Measurements from ENCODE around the gene RACGAP1.

RACGAP1 gene

GRCh38 chr12:49960474-49961110 lies 64.7 kb downstream of the RACGAP1 start:
- no peak for DNase-seq (ENCODE audit: extremely low spot score)
- CTCF ChIA-PET, result interaction anchor here (0.6 to 2.3 kb wide), 2 partner anchors 15 to 317 kb away, joined by 3 to 11 read pairs; no protein-coding TSS in a partner anchor

GRCh38 chr12:49959685-49960473 lies 65.4 kb downstream of the RACGAP1 start:
- POLR2A ChIA-PET, result interaction anchor here (0.7 to 1.4 kb wide), 4 partner anchors 9 to 218 kb away, joined by 3 read pairs; partner anchors contain the start of genes AQP2, CERS5 and TMBIM6
- CTCF ChIA-PET, result interaction anchor here (0.6 to 2.3 kb wide), 3 partner anchors 7 to 318 kb away, joined by 3 to 11 read pairs (median 4); no protein-coding TSS in a partner anchor
- no peak for DNase-seq (ENCODE audit: extremely low spot score)
- TF ChIP-seq L3MBTL2 (conservative IDR thresholded peaks at IDR 0.05) (no peak), ELF4 (IDR thresholded peaks at IDR 0.05) (no peak), LEF1 (IDR thresholded peaks at IDR 0.05; ENCODE audit: borderline replicate concordance) (no peak), ARNT (IDR thresholded peaks at IDR 0.05) (no peak), SP1 (IDR thresholded peaks at IDR 0.05) (no peak), NFRKB (IDR thresholded peaks at IDR 0.05) (no peak), FOXK2 (IDR thresholded peaks at IDR 0.05) (no peak), ZNF384 (IDR thresholded peaks at IDR 0.05) (no peak), TARDBP (IDR thresholded peaks at IDR 0.05) (no peak), FOXA1 (IDR thresholded peaks at IDR 0.05) (no peak), FOXM1 (IDR thresholded peaks at IDR 0.05; ENCODE audit: borderline replicate concordance) (no peak), BHLHE40 (IDR thresholded peaks at IDR 0.05; ENCODE audit: borderline replicate concordance) (no peak), SUZ12 (IDR thresholded peaks at IDR 0.05) (no peak), CTBP1 (IDR thresholded peaks at IDR 0.05; ENCODE audit: borderline replicate concordance) (no peak), HDGF (IDR thresholded peaks at IDR 0.05; ENCODE audit: borderline replicate concordance) (no peak)
- TF ChIP-seq, protein P1, sequence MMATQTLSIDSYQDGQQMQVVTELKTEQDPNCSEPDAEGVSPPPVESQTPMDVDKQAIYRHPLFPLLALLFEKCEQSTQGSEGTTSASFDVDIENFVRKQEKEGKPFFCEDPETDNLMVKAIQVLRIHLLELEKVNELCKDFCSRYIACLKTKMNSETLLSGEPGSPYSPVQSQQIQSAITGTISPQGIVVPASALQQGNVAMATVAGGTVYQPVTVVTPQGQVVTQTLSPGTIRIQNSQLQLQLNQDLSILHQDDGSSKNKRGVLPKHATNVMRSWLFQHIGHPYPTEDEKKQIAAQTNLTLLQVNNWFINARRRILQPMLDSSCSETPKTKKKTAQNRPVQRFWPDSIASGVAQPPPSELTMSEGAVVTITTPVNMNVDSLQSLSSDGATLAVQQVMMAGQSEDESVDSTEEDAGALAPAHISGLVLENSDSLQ (IDR thresholded peaks at IDR 0.05), result no peak

More at GRCh38 chr12:49960474-49961110, 64.7 kb downstream of the RACGAP1 start:
- POLR2A ChIA-PET, result interaction anchor here (0.9 to 1.4 kb wide), 2 partner anchors 10 to 207 kb away, joined by 3 read pairs; partner anchors contain the start of genes AQP2 and CERS5
- TF ChIP-seq ARNT (IDR thresholded peaks at IDR 0.05), result no peak
- no peak for TF ChIP-seq ELF4 (IDR thresholded peaks at IDR 0.05)
- TF ChIP-seq HDGF (IDR thresholded peaks at IDR 0.05; ENCODE audit: borderline replicate concordance), result no peak
- no peak for TF ChIP-seq NFRKB (IDR thresholded peaks at IDR 0.05)
- no peak for TF ChIP-seq FOXK2 (IDR thresholded peaks at IDR 0.05)
- no peak for TF ChIP-seq L3MBTL2 (conservative IDR thresholded peaks at IDR 0.05)
- TF ChIP-seq, protein P1 (IDR thresholded peaks at IDR 0.05), result no peak
- TF ChIP-seq ZNF384 (IDR thresholded peaks at IDR 0.05), result no peak
- TF ChIP-seq FOXM1 (IDR thresholded peaks at IDR 0.05; ENCODE audit: borderline replicate concordance), result no peak

- ChIA-PET POLR2A (interaction anchor here (1.1 kb wide), 1 partner anchor 216 kb away, joined by 3 read pairs; the partner anchor contains the start of gene TMBIM6), CTCF (interaction anchor here (1.0 to 4.4 kb wide), 2 partner anchors 10 to 12 kb away, joined by 8 to 12 read pairs; no protein-coding TSS in a partner anchor)
- TF ChIP-seq FOXK2 (IDR thresholded peaks at IDR 0.05) (no peak), NFRKB (IDR thresholded peaks at IDR 0.05) (no peak), LEF1 (IDR thresholded peaks at IDR 0.05; ENCODE audit: borderline replicate concordance) (no peak), CTBP1 (IDR thresholded peaks at IDR 0.05; ENCODE audit: borderline replicate concordance) (no peak), BHLHE40 (IDR thresholded peaks at IDR 0.05; ENCODE audit: borderline replicate concordance) (no peak), SUZ12 (IDR thresholded peaks at IDR 0.05) (no peak), SP1 (IDR thresholded peaks at IDR 0.05) (no peak), FOXA1 (IDR thresholded peaks at IDR 0.05) (no peak), FOXM1 (IDR thresholded peaks at IDR 0.05; ENCODE audit: borderline replicate concordance) (no peak), ARNT (IDR thresholded peaks at IDR 0.05) (no peak), TARDBP (IDR thresholded peaks at IDR 0.05) (no peak), HDGF (IDR thresholded peaks at IDR 0.05; ENCODE audit: borderline replicate concordance) (no peak), ELF4 (IDR thresholded peaks at IDR 0.05) (no peak), ZNF384 (IDR thresholded peaks at IDR 0.05) (no peak), L3MBTL2 (conservative IDR thresholded peaks at IDR 0.05) (no peak)
- TF ChIP-seq, protein P1 (IDR thresholded peaks at IDR 0.05), result no peak
- no peak for DNase-seq (ENCODE audit: extremely low spot score)
These were observed 67.7 kb downstream of the RACGAP1 start for GRCh38 chr12:49957570-49957967.

- no peak for TF ChIP-seq FOXM1 (IDR thresholded peaks at IDR 0.05; ENCODE audit: borderline replicate concordance)
- TF ChIP-seq FOXK2 (IDR thresholded peaks at IDR 0.05), result no peak
- no peak for TF ChIP-seq L3MBTL2 (conservative IDR thresholded peaks at IDR 0.05)
- no peak for TF ChIP-seq TARDBP (IDR thresholded peaks at IDR 0.05)
- TF ChIP-seq ZNF384 (IDR thresholded peaks at IDR 0.05), result no peak
- TF ChIP-seq SP1 (IDR thresholded peaks at IDR 0.05), result no peak
- no peak for TF ChIP-seq NFRKB (IDR thresholded peaks at IDR 0.05)
- TF ChIP-seq SUZ12 (IDR thresholded peaks at IDR 0.05), result no peak
- TF ChIP-seq FOXA1 (IDR thresholded peaks at IDR 0.05), result no peak
- TF ChIP-seq BHLHE40 (IDR thresholded peaks at IDR 0.05; ENCODE audit: borderline replicate concordance), result no peak
- no peak for TF ChIP-seq HDGF (IDR thresholded peaks at IDR 0.05; ENCODE audit: borderline replicate concordance)
- TF ChIP-seq, protein P1 (IDR thresholded peaks at IDR 0.05), result no peak
- no peak for TF ChIP-seq ARNT (IDR thresholded peaks at IDR 0.05)
- no peak for TF ChIP-seq CTBP1 (IDR thresholded peaks at IDR 0.05; ENCODE audit: borderline replicate concordance)
- no peak for TF ChIP-seq ELF4 (IDR thresholded peaks at IDR 0.05)
- no peak for TF ChIP-seq LEF1 (IDR thresholded peaks at IDR 0.05; ENCODE audit: borderline replicate concordance)
- POLR2A ChIA-PET, result interaction anchor here (1.1 kb wide), 1 partner anchor 215 kb away, joined by 3 read pairs; the partner anchor contains the start of gene TMBIM6
- CTCF ChIA-PET, result interaction anchor here (1.0 to 4.4 kb wide), 2 partner anchors 10 to 11 kb away, joined by 8 to 12 read pairs; no protein-coding TSS in a partner anchor
- no peak for DNase-seq (ENCODE audit: extremely low spot score)
These were observed 68.4 kb downstream of the RACGAP1 start for GRCh38 chr12:49956663-49957569.

All from HEK293T (cell line).